Measurements from ENCODE around the gene CALM1.

CALM1 gene

DNA sequence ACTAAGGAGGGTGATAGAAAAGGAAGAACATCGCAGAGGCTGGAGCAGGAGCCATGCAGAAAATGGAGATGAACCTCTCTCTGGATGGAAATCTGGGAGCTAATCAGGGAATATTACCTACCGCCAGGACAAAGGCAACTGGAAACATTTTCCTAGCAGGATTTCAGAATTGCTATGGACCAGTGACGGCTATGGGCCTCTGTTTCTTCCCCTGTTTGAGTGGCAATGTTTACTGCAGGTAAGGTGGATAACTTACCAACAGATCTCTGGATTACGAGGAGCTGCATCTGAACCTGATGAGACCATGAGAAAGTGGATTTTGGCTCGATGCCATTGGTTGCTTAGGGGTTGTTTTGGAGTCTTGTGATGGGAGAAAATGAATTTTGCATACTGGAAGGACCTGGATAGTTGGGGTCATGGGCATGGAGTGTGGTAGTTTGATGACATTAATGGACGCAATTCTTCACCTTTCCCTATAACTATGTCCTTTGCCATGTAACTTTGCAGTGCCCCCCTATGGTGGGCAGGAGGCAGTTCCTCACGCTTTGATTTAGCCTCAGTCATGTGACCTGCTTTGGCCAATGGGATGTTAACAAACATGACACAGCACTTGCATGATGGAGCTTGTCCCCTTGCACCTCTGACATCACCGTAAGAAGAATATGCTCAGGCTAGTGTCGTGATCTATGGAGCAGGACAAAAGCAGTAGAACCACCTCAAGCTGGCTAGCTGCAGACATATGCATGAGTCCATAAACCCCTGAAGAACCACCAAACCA lies 51.1 kb downstream of the CALM1 start:
- peak overlapping the region; percentile 21 for H3K4me3 ChIP-seq (ENCODE audit: low read length)
- no peak overlapping the region for H3K9ac ChIP-seq (ENCODE audit: low read length)
- H3K9me3 ChIP-seq (ENCODE audit: control insufficient read depth, low read length) = peaks cover 13% of the 10 kb centered on the region
- H3K27me3 ChIP-seq (replicated peaks; ENCODE audit: control insufficient read depth, insufficient read depth, low read length) = peaks cover 24% of the 10 kb centered on the region
- no peak for DNase-seq (ENCODE audit: low read depth)
- H3K4me1 ChIP-seq (ENCODE audit: control insufficient read depth, insufficient read depth, low read length) = no peaks in the 10 kb centered on the region
- no peaks in the 10 kb centered on the region for H3K36me3 ChIP-seq (ENCODE audit: control insufficient read depth, insufficient read depth, low read length, severe bottlenecking)

DNA sequence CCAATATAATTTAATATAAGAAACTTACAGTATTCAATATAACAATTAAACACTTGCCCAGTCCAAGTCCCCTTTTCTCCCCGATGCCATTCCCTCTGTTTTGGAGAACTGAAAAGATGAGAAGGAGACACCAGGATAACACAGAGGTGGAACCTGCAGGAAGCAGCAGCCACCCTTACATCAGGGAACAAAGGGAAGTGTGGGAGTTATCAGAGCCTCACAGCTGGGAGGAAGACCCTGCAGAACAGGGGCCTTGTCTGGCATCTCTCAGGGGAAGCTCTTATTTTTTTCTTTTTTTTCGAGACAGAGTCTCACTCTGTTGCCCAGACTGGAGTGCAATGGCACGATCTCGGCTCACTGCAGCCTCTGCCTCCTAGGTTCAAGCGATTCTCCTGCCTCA lies 52.6 kb downstream of the CALM1 start:
- Histone ChIP-seq H3K36me3 (ENCODE audit: control insufficient read depth, insufficient read depth, low read length, severe bottlenecking) (no peaks in the 10 kb centered on the region), H3K4me1 (ENCODE audit: control insufficient read depth, insufficient read depth, low read length) (no peaks in the 10 kb centered on the region), H3K27me3 (replicated peaks; ENCODE audit: control insufficient read depth, insufficient read depth, low read length) (peaks cover 37% of the 10 kb centered on the region), H3K9ac (ENCODE audit: low read length) (no peak overlapping the region), H3K4me3 (ENCODE audit: low read length) (no peak overlapping the region), H3K9me3 (ENCODE audit: control insufficient read depth, low read length) (peaks cover 13% of the 10 kb centered on the region)
- DNase-seq (ENCODE audit: low read depth) = no peak

DNA sequence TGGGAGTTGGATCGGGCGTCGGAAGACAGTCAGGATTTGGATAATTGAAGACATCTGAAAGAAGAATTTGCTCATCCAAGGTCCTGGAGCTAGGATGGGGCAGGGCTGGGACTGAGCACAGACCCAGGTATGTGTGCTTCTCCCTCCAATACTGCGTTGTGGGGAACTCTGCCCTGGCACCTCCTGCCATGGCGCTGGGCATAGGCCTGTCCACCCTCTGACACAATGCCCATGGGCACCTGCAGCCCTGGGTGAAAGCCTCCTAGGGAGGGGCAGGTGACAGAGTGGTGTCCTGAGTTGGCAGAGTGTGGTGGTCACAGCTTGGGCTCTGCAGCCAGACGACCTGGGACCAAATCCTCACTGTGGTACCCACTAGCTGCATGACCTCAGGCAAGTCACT lies 53.3 kb downstream of the CALM1 start:
- peaks cover 44% of the 10 kb centered on the region for H3K27me3 ChIP-seq (replicated peaks; ENCODE audit: control insufficient read depth, insufficient read depth, low read length)
- no peak overlapping the region for H3K4me3 ChIP-seq (ENCODE audit: low read length)
- peaks cover 13% of the 10 kb centered on the region for H3K9me3 ChIP-seq (ENCODE audit: control insufficient read depth, low read length)
- no peaks in the 10 kb centered on the region for H3K36me3 ChIP-seq (ENCODE audit: control insufficient read depth, insufficient read depth, low read length, severe bottlenecking)
- DNase-seq (ENCODE audit: low read depth) = no peak
- no peak overlapping the region for H3K9ac ChIP-seq (ENCODE audit: low read length)
- H3K4me1 ChIP-seq (ENCODE audit: control insufficient read depth, insufficient read depth, low read length) = no peaks in the 10 kb centered on the region

DNA sequence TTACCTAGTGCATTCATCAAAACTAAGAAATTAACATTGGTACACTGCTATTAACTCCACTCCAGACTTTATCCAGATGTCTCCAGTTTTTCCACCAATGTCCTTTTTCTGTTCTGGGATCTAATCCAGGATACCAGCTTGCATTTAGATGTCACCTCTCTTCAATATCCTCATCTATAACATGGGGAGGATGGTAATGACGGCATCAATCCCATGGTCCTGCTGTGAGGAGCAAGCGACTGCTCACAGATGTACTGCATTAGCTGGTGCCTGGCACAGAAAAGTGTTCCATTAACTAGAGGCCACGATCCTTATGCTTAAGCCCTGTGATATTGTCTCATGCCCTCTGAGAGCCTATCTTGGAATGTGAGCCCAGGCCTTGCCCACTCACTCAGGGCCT lies 53.8 kb downstream of the CALM1 start:
- no peak for DNase-seq (ENCODE audit: low read depth)
- H3K9ac ChIP-seq (ENCODE audit: low read length) = no peak overlapping the region
- H3K9me3 ChIP-seq (ENCODE audit: control insufficient read depth, low read length) = peaks cover 13% of the 10 kb centered on the region
- no peaks in the 10 kb centered on the region for H3K36me3 ChIP-seq (ENCODE audit: control insufficient read depth, insufficient read depth, low read length, severe bottlenecking)
- H3K27me3 ChIP-seq (replicated peaks; ENCODE audit: control insufficient read depth, insufficient read depth, low read length) = peaks cover 49% of the 10 kb centered on the region
- H3K4me1 ChIP-seq (ENCODE audit: control insufficient read depth, insufficient read depth, low read length) = no peaks in the 10 kb centered on the region
- no peak overlapping the region for H3K4me3 ChIP-seq (ENCODE audit: low read length)

DNA sequence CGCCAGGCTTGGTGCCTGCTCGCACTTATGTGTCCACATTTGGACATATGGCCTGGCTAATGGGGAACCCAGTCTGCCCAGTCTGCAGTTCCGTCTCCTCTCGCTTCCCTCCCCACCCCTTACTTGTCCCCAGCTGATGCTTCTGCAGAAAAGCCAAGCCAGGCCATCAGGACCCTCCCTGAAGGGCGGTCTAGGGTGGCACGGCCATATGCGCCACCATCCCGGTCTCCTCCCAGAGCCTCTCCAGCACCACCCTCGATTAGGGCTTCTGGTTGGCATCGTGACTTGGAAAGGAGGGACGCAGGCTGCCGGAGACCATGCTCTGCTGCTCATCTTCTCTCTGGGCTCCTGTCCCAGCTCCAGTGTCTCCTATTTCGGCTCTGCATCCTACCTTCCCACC lies 54.6 kb downstream of the CALM1 start:
- Histone ChIP-seq H3K9ac (ENCODE audit: low read length) (no peak overlapping the region), H3K4me3 (ENCODE audit: low read length) (no peak overlapping the region), H3K9me3 (ENCODE audit: control insufficient read depth, low read length) (peaks cover 13% of the 10 kb centered on the region), H3K27me3 (replicated peaks; ENCODE audit: control insufficient read depth, insufficient read depth, low read length) (peaks cover 57% of the 10 kb centered on the region), H3K4me1 (ENCODE audit: control insufficient read depth, insufficient read depth, low read length) (no peaks in the 10 kb centered on the region), H3K36me3 (ENCODE audit: control insufficient read depth, insufficient read depth, low read length, severe bottlenecking) (no peaks in the 10 kb centered on the region)
- no peak for DNase-seq (ENCODE audit: low read depth)

DNA sequence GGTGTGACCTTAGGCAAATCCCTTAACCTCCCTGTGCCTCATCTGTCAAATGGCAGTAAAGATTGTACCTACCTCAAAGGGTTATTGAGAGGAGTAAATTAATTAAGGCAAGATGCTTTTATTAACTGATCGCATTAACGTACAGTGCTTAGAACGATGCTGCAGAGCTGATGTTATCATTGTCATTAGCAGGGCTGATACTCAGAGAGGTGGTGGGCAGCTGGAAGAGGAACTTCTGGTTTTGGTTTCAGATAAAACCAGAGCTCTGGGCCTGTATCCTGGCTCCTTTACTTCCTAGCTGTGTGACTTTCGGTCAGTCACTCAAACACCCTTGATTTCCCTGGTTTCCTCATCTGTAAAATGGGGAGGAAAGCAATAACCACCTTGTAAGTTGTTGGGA lies 55.1 kb downstream of the CALM1 start:
- Histone ChIP-seq H3K27me3 (replicated peaks; ENCODE audit: control insufficient read depth, insufficient read depth, low read length) (peaks cover 59% of the 10 kb centered on the region), H3K36me3 (ENCODE audit: control insufficient read depth, insufficient read depth, low read length, severe bottlenecking) (no peaks in the 10 kb centered on the region), H3K4me1 (ENCODE audit: control insufficient read depth, insufficient read depth, low read length) (no peaks in the 10 kb centered on the region), H3K9me3 (ENCODE audit: control insufficient read depth, low read length) (peaks cover 13% of the 10 kb centered on the region), H3K4me3 (ENCODE audit: low read length) (no peak overlapping the region), H3K9ac (ENCODE audit: low read length) (no peak overlapping the region)
- no peak for DNase-seq (ENCODE audit: low read depth)

DNA sequence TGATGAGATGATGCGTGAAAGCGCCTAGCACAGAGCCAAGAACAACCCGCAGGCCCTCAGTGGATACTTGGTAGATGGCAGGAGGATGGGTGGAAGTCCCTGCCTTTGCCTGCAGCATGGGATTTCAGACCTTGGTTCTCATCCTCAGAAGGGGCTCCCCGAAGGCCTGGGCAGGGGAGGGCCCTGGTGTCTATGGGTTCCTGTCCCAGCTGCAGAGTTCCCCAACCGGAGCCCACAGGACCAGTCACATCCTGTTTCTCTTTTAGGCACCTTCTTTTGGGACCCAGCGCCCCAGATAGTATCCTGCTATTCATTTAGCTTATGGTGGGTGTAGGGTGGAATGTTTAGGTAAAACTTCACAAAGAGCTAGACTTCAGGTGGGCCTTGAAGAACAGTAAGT lies 55.5 kb downstream of the CALM1 start:
- H3K27me3 ChIP-seq (replicated peaks; ENCODE audit: control insufficient read depth, insufficient read depth, low read length) = peaks cover 63% of the 10 kb centered on the region
- DNase-seq (ENCODE audit: low read depth) = no peak

DNA sequence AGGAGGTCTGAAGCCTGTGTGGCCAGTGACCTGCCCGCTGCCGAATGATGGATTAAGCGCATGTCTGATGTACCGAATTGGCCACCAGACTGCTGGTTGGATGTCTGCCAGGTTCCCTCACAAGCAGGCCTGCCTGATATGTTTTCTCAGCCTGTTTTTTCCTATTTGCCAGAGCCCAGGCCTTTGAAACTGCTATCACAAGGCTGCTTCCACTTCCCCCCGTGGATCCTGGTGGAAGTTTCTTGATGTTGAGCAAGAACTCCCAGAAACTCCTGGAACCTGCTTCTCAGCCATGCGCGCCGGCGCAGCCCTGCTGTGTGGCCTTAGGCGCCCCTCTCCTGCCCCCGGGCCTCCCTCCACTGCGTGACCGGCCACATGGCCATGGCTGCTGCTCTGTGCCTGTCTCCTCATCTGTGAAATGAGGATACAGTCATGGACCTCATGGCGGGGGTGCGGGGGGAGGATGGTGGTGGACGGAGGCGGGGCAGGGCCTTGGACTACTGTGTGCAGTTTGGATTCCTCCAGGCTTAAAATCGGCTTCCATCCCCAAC lies 56.6 kb downstream of the CALM1 start:
- no peaks in the 10 kb centered on the region for H3K4me1 ChIP-seq (ENCODE audit: control insufficient read depth, insufficient read depth, low read length)
- H3K9ac ChIP-seq (ENCODE audit: low read length) = no peak overlapping the region
- H3K36me3 ChIP-seq (ENCODE audit: control insufficient read depth, insufficient read depth, low read length, severe bottlenecking) = no peaks in the 10 kb centered on the region
- no peaks in the 10 kb centered on the region for H3K9me3 ChIP-seq (ENCODE audit: control insufficient read depth, low read length)
- no peak overlapping the region for H3K4me3 ChIP-seq (ENCODE audit: low read length)
- DNase-seq (ENCODE audit: low read depth) = no peak
- peaks cover 66% of the 10 kb centered on the region for H3K27me3 ChIP-seq (replicated peaks; ENCODE audit: control insufficient read depth, insufficient read depth, low read length)

More for the DNA sequence above, 55.5 kb downstream of the CALM1 start:
- no peak overlapping the region for H3K4me3 ChIP-seq (ENCODE audit: low read length)
- H3K4me1 ChIP-seq (ENCODE audit: control insufficient read depth, insufficient read depth, low read length) = no peaks in the 10 kb centered on the region
- H3K36me3 ChIP-seq (ENCODE audit: control insufficient read depth, insufficient read depth, low read length, severe bottlenecking) = no peaks in the 10 kb centered on the region
- no peak overlapping the region for H3K9ac ChIP-seq (ENCODE audit: low read length)
- peaks cover 11% of the 10 kb centered on the region for H3K9me3 ChIP-seq (ENCODE audit: control insufficient read depth, low read length)

DNA sequence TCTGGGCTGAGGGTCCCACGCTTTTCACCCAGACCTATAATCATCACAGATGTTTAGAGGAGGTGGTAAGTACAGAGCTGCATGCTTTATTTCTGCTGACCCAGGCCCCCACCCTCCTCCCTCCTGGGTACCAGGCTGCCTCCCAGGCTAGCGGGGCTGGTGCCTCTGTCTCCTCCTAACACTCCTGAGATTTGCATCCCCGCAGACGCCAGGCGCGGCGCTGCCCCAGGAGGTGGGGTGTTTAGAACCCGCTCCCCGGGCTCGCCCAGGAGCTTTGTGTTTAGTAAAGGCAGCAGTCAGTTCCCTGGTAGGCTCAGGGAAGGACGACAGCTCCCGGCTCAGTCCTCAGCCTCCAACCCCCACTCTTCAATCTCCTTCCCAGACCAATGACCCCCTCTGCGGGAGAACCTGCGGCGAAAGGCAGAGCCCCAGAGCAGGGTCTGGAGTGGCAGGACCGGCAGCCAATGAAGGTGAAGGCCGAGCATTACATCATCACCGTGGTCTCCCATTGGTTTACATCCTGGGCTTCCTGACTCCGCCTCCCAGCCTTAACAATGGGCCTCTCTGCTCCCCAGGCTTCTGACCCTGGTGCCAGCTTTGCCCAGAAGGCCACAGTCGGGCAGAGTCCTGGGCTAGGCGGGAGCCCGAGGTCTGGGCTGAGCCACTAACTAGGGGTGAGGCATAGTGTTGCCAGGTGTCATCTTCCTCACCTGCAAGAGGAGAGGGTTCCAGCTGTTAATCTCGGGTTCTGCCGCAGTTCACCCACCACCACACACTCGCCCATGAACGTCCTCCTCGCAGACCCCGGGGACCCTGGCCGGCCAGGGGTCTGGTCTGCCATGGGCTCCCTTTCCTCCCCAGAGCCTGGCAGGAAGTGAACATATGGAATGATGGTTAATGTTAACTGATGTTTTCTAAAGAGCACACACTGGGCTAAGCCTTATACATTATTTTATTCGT lies 57.5 kb downstream of the CALM1 start:
- Histone ChIP-seq H3K9me3 (ENCODE audit: control insufficient read depth, low read length) (no peaks in the 10 kb centered on the region), H3K27me3 (replicated peaks; ENCODE audit: control insufficient read depth, insufficient read depth, low read length) (peaks cover 71% of the 10 kb centered on the region), H3K4me1 (ENCODE audit: control insufficient read depth, insufficient read depth, low read length) (no peaks in the 10 kb centered on the region), H3K36me3 (ENCODE audit: control insufficient read depth, insufficient read depth, low read length, severe bottlenecking) (no peaks in the 10 kb centered on the region), H3K9ac (ENCODE audit: low read length) (no peak overlapping the region), H3K4me3 (ENCODE audit: low read length) (no peak overlapping the region)
- peak; percentile 41 for DNase-seq (ENCODE audit: low read depth)

DNA sequence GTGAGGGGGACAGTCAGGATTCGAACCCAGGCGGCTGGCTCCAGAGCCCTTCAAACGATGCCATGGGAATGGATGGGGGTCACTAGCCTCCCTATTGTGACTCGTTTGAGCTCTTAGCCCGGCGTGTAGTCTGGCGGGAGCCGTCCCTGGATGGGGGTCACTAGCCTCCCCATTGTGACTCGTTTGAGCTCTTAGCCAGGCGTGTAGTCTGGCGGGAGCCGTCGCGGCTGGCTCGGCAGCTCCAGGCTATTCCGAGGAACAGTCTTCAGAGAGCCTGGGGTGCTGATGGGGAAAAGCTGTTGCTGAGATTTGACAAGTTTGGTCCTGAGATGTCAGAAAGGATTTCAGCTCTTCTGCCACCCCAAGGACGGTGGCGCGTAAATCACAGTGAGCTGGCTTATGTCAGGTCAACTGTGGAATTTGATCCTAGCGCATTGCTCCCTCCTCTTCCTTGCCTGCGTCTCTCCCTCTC lies 58.3 kb downstream of the CALM1 start:
- DNase-seq (ENCODE audit: low read depth) = no peak
- Histone ChIP-seq H3K36me3 (ENCODE audit: control insufficient read depth, insufficient read depth, low read length, severe bottlenecking) (no peaks in the 10 kb centered on the region), H3K9ac (ENCODE audit: low read length) (no peak overlapping the region), H3K27me3 (replicated peaks; ENCODE audit: control insufficient read depth, insufficient read depth, low read length) (peaks cover 77% of the 10 kb centered on the region), H3K4me3 (ENCODE audit: low read length) (no peak overlapping the region), H3K4me1 (ENCODE audit: control insufficient read depth, insufficient read depth, low read length) (no peaks in the 10 kb centered on the region), H3K9me3 (ENCODE audit: control insufficient read depth, low read length) (no peaks in the 10 kb centered on the region)

DNA sequence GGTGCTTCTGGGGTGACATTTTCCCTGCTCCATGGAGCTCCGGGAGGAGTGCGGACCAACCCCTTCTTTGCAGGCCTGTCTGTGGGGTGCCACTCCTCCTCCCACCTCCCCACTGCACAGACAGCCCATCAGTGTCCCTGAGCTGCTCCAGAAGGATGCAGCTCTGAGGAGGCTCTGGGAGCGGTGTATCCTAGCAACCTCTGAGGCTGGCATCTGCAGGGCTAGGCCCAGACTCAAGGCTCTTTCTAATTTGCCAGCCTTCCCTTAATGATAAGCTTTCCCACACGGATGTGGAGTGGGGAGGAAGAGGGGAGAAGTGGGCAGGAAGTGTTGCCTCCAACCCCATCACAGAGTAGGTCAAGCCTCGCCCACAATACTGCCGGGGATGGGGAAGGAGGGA lies 59.7 kb downstream of the CALM1 start:
- Histone ChIP-seq H3K36me3 (ENCODE audit: control insufficient read depth, insufficient read depth, low read length, severe bottlenecking) (no peaks in the 10 kb centered on the region), H3K9ac (ENCODE audit: low read length) (no peak overlapping the region)
- DNase-seq (ENCODE audit: low read depth) = no peak

More for the DNA sequence above, 59.7 kb downstream of the CALM1 start:
- no peak overlapping the region for H3K4me3 ChIP-seq (ENCODE audit: low read length)
- peaks cover 70% of the 10 kb centered on the region for H3K27me3 ChIP-seq (replicated peaks; ENCODE audit: control insufficient read depth, insufficient read depth, low read length)
- no peaks in the 10 kb centered on the region for H3K4me1 ChIP-seq (ENCODE audit: control insufficient read depth, insufficient read depth, low read length)
- H3K9me3 ChIP-seq (ENCODE audit: control insufficient read depth, low read length) = no peaks in the 10 kb centered on the region

Data from adipocyte (in vitro differentiated cells).